GM12878 (cell line): ENCODE measurements around the gene RAB12.

Experiments
- BCLAF1 ChIP-seq: fragments of 450-650 bp; IDR thresholded peaks from 2 replicates; pipeline ENCODE4 v1.6.1; 2017; ENCODE audit warnings: antibody characterized with exemption, mild to moderate bottlenecking, moderate library complexity
- BRCA1 ChIP-seq: IDR thresholded peaks from 2 replicates; pipeline ENCODE4 v1.6.1; 2011; ENCODE audit warnings: low read depth, low read length, improper control_type of control experiment
- CHD2 ChIP-seq: IDR thresholded peaks from 2 replicates; pipeline ENCODE4 v1.6.1; 2011; ENCODE audit warnings: low read depth, low read length, improper control_type of control experiment, borderline replicate concordance
- EZH2 ChIP-seq: IDR thresholded peaks from 2 replicates; pipeline ENCODE4 v1.6.1; 2012; ENCODE audit warnings: low read depth, mild to moderate bottlenecking, control low read depth, inconsistent platforms, low read length, borderline replicate concordance; ENCODE audit not compliant: control insufficient read depth
- LARP7 ChIP-seq: fragments of 450-650 bp; IDR thresholded peaks from 2 replicates; pipeline ENCODE4 v1.6.1; 2017; ENCODE audit warnings: mild to moderate bottlenecking
- NFYA ChIP-seq: IDR thresholded peaks from 2 replicates; pipeline ENCODE4 v1.6.1; 2011; ENCODE audit warnings: low read depth, mild to moderate bottlenecking, low read length, improper control_type of control experiment, borderline replicate concordance
- TAF1 ChIP-seq: IDR thresholded peaks from 2 replicates; pipeline ENCODE4 v1.6.1; 2011; ENCODE audit warnings: mild to moderate bottlenecking, low read depth, low read length, borderline replicate concordance
- ZBTB33 ChIP-seq: fragments of 450-650 bp; IDR thresholded peaks from 2 replicates; pipeline ENCODE4 v1.6.1; 2017; ENCODE audit warnings: mild to moderate bottlenecking
- TF ChIP-seq, protein P1 (sequence below), 3 experiments: IDR thresholded peaks in 2 of 3; conservative IDR thresholded peaks in 1 of 3; 2 replicates each; pipeline ENCODE4 v1.5.1; 2011; ENCODE audit warnings: low read depth in 3 of 3, low read length in 3 of 3, mild to moderate bottlenecking in 3 of 3, control low read depth in 2 of 3, moderate library complexity in 2 of 3, inconsistent platforms in 1 of 3, mixed read lengths in 1 of 3; ENCODE audit not compliant: control insufficient read depth in 2 of 3, insufficient read depth in 1 of 3; ENCODE audit errors: extremely low read depth in 1 of 3

GRCh38 chr18:8661754-8662559 lies 52.7 kb downstream of the RAB12 start:
- no peak for TF ChIP-seq CHD2
- TF ChIP-seq, protein P1, sequence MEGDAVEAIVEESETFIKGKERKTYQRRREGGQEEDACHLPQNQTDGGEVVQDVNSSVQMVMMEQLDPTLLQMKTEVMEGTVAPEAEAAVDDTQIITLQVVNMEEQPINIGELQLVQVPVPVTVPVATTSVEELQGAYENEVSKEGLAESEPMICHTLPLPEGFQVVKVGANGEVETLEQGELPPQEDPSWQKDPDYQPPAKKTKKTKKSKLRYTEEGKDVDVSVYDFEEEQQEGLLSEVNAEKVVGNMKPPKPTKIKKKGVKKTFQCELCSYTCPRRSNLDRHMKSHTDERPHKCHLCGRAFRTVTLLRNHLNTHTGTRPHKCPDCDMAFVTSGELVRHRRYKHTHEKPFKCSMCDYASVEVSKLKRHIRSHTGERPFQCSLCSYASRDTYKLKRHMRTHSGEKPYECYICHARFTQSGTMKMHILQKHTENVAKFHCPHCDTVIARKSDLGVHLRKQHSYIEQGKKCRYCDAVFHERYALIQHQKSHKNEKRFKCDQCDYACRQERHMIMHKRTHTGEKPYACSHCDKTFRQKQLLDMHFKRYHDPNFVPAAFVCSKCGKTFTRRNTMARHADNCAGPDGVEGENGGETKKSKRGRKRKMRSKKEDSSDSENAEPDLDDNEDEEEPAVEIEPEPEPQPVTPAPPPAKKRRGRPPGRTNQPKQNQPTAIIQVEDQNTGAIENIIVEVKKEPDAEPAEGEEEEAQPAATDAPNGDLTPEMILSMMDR (IDR thresholded peaks at IDR 0.05 in 2 of 3, conservative IDR thresholded peaks at IDR 0.05 in 1 of 3; ENCODE audit: control insufficient read depth in 2 of 3, extremely low read depth in 1 of 3, insufficient read depth in 1 of 3, low read depth in 3 of 3, low read length in 3 of 3), result no peak
- TF ChIP-seq LARP7, result no peak
- no peak for TF ChIP-seq BCLAF1
- TF ChIP-seq BRCA1, result no peak
- TF ChIP-seq TAF1, result no peak
- no peak for TF ChIP-seq NFYA
- no peak for TF ChIP-seq ZBTB33
- TF ChIP-seq EZH2, result no peak
